Colonic mucosa (tissue), 4 donors: ENCODE data around the gene MORF4L2. TPM values are rescaled to one million over a fixed set of nuclear protein-coding genes. Genes with fewer than 3 reads are reported as not detected.
"Not testable (repeated sequence)": the region's sequence is repeated elsewhere in the genome, so short reads cannot be mapped to it uniquely, and the experiment has no call there.

Experiments used
- DNase-seq: peaks from one replicate; pipeline ENCODE4 v3.0.0-alpha.2; 2020
- H3K27ac ChIP-seq: fragments of 200-600 bp; one replicate; pipeline ENCODE4 v1.8.0; 2021
- H3K27me3 ChIP-seq: fragments of 200-600 bp; one replicate; pipeline ENCODE4 v1.8.0; 2021
- H3K36me3 ChIP-seq: fragments of 200-600 bp; one replicate; pipeline ENCODE4 v1.8.0; 2021
- H3K4me1 ChIP-seq: fragments of 200-600 bp; one replicate; pipeline ENCODE4 v1.8.0; 2021; ENCODE audit warnings: mild to moderate bottlenecking
- H3K4me3 ChIP-seq: fragments of 200-600 bp; one replicate; pipeline ENCODE4 v1.8.0; 2021
- H3K9ac ChIP-seq, 2 donors: one replicate each; pipeline ENCODE4 v1.7.0; 2013; ENCODE audit warnings: control low read depth in 2 of 2, low read depth in 2 of 2, low read length in 2 of 2
- H3K9me3 ChIP-seq: fragments of 200-600 bp; one replicate; pipeline ENCODE4 v1.8.0; 2021
- intact Hi-C: fragments of 100-400 bp; cut with DNase I; formaldehyde crosslinking; loops from one replicate; pipeline ENCODE4 v1.14.1; 2022
- total RNA-seq, 2 donors: library from RNA; stranded (reverse); fragmentation: NEBNext Ultra II Directional in 1 of 2; extraction: Animal tissue kit (Norgen Biotek cat#: 25700) in 1 of 2; gene quantifications; one replicate each; pipeline ENCODE4 v1.2.1, GENCODE V29; 2021
- TF ChIP-seq, protein P1 (sequence below): fragments of 200-600 bp; IDR thresholded peaks from one replicate; pipeline ENCODE4 v1.8.0; 2022; ENCODE audit warnings: antibody characterized with exemption, mild to moderate bottlenecking
- donor health status: healthy.
- donor health status: DM: no; HTN: no; CAD: no.
- donor health status: DM: no; HTN: no; CAD: no.

The MORF4L2 gene
- total RNA-seq, 2 donors from 2014 or later = 198 to 266 TPM

- no peak overlapping the region for H3K9ac ChIP-seq
- DNase-seq = no peak
- H3K27me3 ChIP-seq = no peaks in the 10 kb centered on the region
- H3K27ac ChIP-seq = no peak overlapping the region
- no peaks in the 10 kb centered on the region for H3K36me3 ChIP-seq
- no peaks in the 10 kb centered on the region for H3K9me3 ChIP-seq
- intact Hi-C loops = no loop called here
- TF ChIP-seq, protein P1, sequence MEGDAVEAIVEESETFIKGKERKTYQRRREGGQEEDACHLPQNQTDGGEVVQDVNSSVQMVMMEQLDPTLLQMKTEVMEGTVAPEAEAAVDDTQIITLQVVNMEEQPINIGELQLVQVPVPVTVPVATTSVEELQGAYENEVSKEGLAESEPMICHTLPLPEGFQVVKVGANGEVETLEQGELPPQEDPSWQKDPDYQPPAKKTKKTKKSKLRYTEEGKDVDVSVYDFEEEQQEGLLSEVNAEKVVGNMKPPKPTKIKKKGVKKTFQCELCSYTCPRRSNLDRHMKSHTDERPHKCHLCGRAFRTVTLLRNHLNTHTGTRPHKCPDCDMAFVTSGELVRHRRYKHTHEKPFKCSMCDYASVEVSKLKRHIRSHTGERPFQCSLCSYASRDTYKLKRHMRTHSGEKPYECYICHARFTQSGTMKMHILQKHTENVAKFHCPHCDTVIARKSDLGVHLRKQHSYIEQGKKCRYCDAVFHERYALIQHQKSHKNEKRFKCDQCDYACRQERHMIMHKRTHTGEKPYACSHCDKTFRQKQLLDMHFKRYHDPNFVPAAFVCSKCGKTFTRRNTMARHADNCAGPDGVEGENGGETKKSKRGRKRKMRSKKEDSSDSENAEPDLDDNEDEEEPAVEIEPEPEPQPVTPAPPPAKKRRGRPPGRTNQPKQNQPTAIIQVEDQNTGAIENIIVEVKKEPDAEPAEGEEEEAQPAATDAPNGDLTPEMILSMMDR = no peak
- H3K4me3 ChIP-seq = no peak overlapping the region
- no peaks in the 10 kb centered on the region for H3K4me1 ChIP-seq
These were observed 35.2 kb downstream of the MORF4L2 start for GRCh38 chrX:103651151-103651773.

GRCh38 chrX:103647630-103648029 lies 38.9 kb downstream of the MORF4L2 start:
- Histone ChIP-seq H3K27me3 (no peaks in the 10 kb centered on the region), H3K4me3 (no peak overlapping the region), H3K27ac (no peak overlapping the region), H3K36me3 (no peaks in the 10 kb centered on the region), H3K9me3 (no peaks in the 10 kb centered on the region), H3K9ac (no peak overlapping the region), H3K4me1 (no peaks in the 10 kb centered on the region)
- TF ChIP-seq, protein P1 = no peak
- intact Hi-C loops = no loop called here
- DNase-seq = no peak

GRCh38 chrX:103644125-103644524 lies 42.4 kb downstream of the MORF4L2 start:
- no peak overlapping the region for H3K4me3 ChIP-seq
- TF ChIP-seq, protein P1 = no peak
- no peaks in the 10 kb centered on the region for H3K27me3 ChIP-seq
- intact Hi-C loops = no loop called here
- H3K9me3 ChIP-seq = no peaks in the 10 kb centered on the region
- DNase-seq = no peak
- H3K27ac ChIP-seq = no peak overlapping the region
- no peaks in the 10 kb centered on the region for H3K36me3 ChIP-seq
- no peaks in the 10 kb centered on the region for H3K4me1 ChIP-seq
- H3K9ac ChIP-seq = no peak overlapping the region

DNA sequence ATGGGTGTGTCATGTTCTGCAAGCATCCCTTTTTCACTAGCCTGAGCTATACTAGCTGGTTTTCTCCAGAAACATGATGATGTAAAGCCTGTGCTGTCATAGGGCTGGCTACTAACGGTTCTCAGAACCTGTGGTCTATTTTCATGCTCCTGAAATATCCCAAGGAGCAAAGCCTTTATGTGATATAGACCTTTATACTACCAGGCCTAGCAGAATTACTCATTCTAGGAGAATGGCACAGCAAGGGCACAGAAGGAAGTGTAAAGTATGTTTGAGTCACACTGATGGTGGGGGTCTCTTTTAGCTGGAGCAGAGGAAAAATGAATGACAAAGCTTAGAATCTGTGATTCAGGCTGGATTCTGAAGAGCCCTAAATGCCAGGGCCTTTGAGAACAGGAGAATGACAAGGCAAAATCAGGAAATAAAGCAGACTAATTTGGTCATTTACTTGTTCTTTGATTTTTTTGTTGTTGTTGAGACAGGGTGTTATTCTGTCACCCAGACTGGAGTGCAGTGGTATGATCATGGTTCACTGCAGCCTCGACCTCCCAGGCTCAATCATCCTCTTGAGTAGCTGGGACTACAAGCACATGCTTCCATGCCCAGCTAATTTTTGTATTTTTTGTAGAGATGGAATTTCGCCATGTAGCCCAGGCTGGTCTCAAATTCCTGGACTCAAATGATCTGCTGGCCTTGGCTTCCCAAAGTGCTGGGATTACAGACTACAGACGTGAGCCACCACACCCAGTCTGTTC lies 45.9 kb downstream of the MORF4L2 start:
- no peak overlapping the region for H3K4me3 ChIP-seq
- no peak overlapping the region for H3K27ac ChIP-seq
- no peaks in the 10 kb centered on the region for H3K36me3 ChIP-seq
- TF ChIP-seq, protein P1 = no peak
- no peak for DNase-seq
- no peaks in the 10 kb centered on the region for H3K27me3 ChIP-seq
- no peak overlapping the region for H3K9ac ChIP-seq
- intact Hi-C loops = no loop called here
- H3K4me1 ChIP-seq = no peaks in the 10 kb centered on the region
- no peaks in the 10 kb centered on the region for H3K9me3 ChIP-seq

- H3K36me3 ChIP-seq, H3K4me1 ChIP-seq, H3K27ac ChIP-seq, intact Hi-C loops, H3K27me3 ChIP-seq, H3K9me3 ChIP-seq, DNase-seq, H3K9ac ChIP-seq, H3K4me3 ChIP-seq: not testable (repeated sequence)
These were observed 47.8 kb downstream of the MORF4L2 start for GRCh38 chrX:103638479-103639346.
